KBM-7 (cell line): Measurements from ENCODE around the gene GTF2F1.
"Not testable (repeated sequence)": the region's sequence is repeated elsewhere in the genome, so short reads cannot be mapped to it uniquely, and the experiment has no call there.

Source experiments
- DNase-seq: peaks from one replicate; pipeline ENCODE4 v3.0.0-alpha.2; 2015
- in situ Hi-C: fragments of 300-500 bp; cut with MboI; formaldehyde crosslinking; loops from 2 replicates; pipeline ENCODE4 v1.14.3; 2020; ENCODE audit warnings: low sequenced_read_pairs, low pct_unique_long_range_greater_than_20kb, mixed read lengths

GTF2F1 gene

GRCh38 chr19:6418562-6418932, 25.6 kb upstream of the GTF2F1 start:
- no peak for DNase-seq
- in situ Hi-C loops, result no loop called here

GRCh38 chr19:6417713-6418561, 25.0 kb upstream of the GTF2F1 start:
- no peak for DNase-seq
- in situ Hi-C loops, result no loop called here

GRCh38 chr19:6416658-6417405, 23.9 kb upstream of the GTF2F1 start:
- in situ Hi-C loops, result no loop called here
- DNase-seq, result no peak

GRCh38 chr19:6415591-6416190, 22.7 kb upstream of the GTF2F1 start:
- DNase-seq, result no peak
- in situ Hi-C loops, result no loop called here

DNA sequence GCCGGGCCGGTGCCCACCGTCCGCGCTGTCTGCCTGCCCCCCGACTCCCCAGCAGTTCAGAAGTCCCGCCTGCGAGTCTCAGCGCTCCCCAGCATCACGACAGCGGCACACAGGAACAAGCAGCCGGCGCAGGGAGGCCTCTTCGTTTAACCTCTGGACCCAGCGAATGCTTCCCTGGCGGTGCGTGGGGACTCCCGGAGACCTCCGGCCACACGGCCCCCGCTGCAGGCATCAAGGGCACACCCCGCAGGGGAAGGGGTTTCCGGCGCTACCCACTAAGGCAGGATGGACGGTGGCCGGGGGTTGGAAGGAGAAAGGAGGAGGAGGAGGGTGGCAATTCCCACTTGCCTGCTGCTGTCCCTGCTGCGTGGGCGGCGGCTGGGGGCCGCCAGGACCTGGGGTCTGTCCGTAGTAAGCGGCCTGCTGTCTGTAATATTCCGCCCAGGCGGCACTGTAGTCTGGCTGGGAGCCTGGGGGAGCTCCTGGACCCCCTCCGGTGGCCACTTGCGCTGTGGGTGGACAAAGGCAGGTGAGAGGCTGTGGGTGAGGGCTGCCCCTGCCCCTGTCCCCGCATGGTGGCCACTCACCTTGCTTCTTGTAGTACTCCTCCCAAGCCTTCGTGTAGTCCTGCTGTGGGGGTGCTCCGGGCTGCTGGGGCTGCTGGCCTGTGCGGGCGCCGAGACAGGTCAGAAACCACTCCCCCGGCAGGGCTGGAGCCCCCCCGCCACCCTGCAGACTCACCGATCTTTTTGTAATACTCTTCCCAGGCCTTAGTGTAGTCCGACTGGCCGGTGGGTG, 22.0 kb upstream of the GTF2F1 start:
- in situ Hi-C loops, result no loop called here
- DNase-seq, result no peak

- DNase-seq, result no peak
- in situ Hi-C loops, result no loop called here
Measured at GRCh38 chr19:6413721-6414643, 21.0 kb upstream of the GTF2F1 start.

GRCh38 chr19:6413291-6413690, 20.3 kb upstream of the GTF2F1 start:
- no peak for DNase-seq
- in situ Hi-C loops, result no loop called here

GRCh38 chr19:6412447-6413091, 19.6 kb upstream of the GTF2F1 start:
- peak; percentile 58 for DNase-seq
- in situ Hi-C loops, result no loop called here

- in situ Hi-C loops, result no loop called here
- no peak for DNase-seq
Measured at GRCh38 chr19:6412061-6412446, 19.1 kb upstream of the GTF2F1 start.

DNA sequence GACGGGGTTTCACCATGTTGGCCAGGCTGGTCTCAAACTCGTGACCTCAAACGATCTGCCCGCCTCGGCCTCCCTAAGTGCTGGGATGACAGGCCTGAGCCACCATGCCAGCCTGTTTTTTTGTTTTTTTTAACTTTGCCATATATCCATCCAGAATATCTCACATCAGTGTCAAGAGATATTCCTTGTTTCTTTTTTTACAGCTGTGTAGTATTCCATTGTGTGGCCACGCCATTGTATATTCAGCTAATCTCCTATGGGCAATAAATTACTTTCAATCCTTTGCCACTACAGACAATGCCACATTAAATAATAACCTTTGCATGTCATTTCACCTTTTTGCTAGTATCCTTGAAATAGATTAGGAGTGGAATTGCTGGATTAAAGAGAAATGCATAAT, 16.4 kb upstream of the GTF2F1 start:
- no peak for DNase-seq
- in situ Hi-C loops, result no loop called here

GRCh38 chr19:6406401-6406800, 13.4 kb upstream of the GTF2F1 start:
- in situ Hi-C loops, result no loop called here
- no peak for DNase-seq

DNA sequence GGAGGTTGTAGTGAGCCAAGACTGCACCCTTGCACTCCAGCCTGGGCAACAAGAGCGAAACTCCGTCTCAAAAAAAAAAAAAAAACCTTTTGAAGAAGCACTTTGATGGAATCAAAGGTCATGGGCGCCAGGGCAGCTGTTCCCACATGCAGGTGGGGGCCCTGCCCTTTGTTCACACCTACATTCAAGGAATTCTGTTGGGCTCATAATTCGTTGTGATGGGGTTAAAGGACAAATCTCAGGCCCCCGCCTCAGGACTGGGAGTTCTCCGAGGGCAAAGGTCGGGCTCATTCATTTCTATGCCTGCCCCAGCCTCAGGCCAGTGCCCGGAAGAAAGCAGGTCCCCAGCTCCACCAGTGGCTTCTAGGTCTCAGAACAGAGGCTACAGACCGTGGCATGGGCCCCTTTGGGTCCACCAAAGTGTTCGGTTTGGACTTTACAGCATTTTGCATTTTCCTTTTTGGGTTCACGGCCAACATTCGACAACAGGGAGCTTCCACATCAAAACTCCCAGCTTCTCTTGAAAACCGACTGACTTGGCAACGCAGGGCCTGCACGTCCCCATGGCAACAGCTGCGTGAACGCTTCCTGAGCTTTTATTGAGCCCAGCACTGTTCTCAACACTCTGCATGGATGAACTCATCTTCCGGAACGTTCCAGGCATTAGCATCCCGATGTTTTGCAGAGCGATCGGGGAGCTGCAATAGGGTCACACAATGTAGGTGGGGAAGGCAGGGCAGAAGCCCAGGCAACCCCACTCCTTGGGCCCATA, 10.1 kb upstream of the GTF2F1 start:
- in situ Hi-C loops, result no loop called here
- DNase-seq, result no peak

DNA sequence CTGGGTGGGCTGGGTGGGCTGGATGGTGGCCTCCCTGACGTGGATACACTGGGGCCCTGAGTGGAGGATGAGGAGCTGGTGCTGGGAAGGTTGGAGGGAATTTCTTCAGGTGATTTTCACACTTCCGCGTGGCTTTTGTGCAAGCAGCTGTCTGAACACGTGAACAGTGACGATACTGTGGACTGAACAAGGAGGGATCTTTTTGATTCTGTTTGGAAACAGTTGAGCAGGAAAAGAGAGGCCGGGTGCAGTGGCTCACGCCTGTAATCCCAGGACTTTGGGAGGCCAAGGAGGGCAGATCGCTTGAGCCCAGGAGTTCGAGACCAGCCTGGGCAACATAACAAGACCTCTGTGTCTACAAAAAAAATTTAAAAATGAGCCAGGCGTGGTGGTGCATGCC, 9.1 kb upstream of the GTF2F1 start:
- no peak for DNase-seq
- in situ Hi-C loops, result no loop called here

DNA sequence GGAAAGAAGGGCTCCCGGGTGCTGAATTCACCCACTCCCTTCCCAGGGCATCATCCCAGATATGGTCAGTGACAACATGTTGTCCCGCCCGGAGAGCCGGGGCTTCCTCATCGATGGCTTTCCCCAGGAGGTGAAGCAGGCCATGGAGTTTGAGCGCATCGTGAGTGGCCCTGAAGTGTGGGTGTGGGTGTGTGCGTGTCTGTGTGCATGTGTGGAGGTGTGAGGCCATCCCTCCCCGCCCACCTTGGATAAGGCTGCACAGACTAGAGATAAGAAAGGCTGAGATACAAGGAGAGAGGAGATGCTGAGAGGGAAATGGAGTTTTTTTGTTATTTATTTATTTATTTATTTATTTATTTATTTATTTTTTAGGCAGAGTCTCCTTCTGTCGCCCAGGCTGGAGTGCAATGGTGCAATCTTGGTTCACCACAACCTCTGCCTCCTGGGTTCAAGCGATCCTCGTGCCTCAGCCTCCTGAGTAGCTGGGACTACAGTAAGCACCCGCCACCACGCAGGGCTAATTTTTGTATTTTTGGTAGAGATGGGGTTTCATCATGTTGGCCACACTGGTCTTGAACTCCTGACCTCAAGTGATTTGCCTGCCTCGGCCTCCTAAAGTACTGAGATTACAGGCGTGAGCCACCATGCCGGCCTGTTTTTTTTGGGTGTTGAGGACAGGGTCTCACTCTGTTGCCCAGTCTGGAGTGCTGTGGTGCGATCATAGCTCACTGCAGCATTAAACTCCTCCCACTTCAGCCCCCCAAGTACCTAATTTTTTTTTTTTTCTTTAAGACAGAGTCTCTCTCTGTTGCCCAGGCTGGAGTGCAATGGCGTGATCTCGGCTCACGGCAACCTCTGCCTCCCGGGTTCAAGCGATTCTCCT, 7.3 kb upstream of the GTF2F1 start:
- in situ Hi-C loops, DNase-seq: not testable (repeated sequence)

GRCh38 chr19:6396305-6396704, 3.3 kb upstream of the GTF2F1 start:
- in situ Hi-C loops, result no loop called here
- DNase-seq, result no peak

DNA sequence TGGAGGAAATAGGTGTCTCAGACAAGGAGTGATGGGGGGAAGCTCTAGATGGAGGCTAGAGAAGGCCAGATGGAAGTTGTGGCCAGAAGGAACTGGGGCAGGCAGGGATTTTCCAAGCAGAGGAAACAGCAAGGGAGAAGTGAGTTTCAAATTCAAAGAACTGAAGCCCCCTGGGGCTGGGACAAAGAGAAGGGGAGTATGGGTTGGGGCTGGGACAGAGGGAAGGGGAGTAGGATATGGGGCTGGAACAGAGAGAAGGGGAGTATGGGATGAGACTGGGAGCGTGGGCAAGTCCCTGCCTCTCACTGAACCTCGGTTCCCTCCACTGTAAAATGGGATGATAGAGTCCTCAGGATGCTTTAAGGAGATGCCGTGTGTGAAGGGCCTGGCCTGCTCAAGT, 1.9 kb upstream of the GTF2F1 start:
- in situ Hi-C loops, result no loop called here
- DNase-seq, result no peak
